ENCODE results near the gene RXFP1. TPM values are rescaled to one million over a fixed set of nuclear protein-coding genes. Genes with fewer than 3 reads are reported as not detected.

The RXFP1 gene
- total RNA-seq: not detected in 2 replicates

DNA sequence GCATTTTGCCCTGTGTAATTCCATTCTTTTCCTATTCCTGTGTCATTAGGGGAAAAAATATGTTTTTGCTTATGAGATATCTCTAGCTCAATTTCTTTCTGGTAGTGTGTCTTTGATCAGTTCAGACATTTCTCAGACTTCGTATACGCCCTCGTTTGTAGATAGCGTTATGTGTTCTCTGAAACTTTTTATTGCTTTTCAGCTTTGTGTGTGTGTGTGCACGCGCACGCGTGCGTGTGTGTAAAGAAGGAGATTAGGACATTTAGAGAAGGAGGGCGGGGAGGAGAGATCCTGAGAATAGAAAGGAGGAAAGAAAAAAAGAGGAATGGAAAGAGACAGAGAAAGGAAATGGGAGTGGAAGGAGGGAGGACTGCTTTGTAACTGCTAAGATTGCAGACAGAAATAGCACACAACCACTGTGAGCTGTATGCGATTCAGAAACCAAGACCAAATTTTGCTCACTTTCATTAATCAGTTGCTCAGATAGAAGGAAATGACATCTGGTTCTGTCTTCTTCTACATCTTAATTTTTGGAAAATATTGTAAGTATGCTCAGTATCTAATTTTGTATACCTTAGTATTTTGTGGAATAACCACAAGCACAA, at the start of gene RXFP1:
Gene RXFP1, plus strand, starts transcription at position 399 of the 605 bp plus-strand sequence. Its CDS starts 95 bp downstream, at position 494.
- H3K4me3 Mint-ChIP-seq (ENCODE audit: low read depth): no peak within 1 kb of the TSS
- no peak for DNase-seq (ENCODE audit: low spot score)
- peaks cover 8% of the 10 kb centered on the region for H3K27me3 Mint-ChIP-seq (ENCODE audit: low read depth)
- no peak within 1 kb of the TSS for H3K27ac Mint-ChIP-seq
- H3K4me1 Mint-ChIP-seq (ENCODE audit: low read depth): no peaks in the 10 kb centered on the region
- H3K9me3 Mint-ChIP-seq: no peaks in the 10 kb centered on the region
- H3K36me3 Mint-ChIP-seq (ENCODE audit: low read depth): no peaks in the 10 kb centered on the region
- intact Hi-C loops (cut with micrococcal nuclease): no loop called here

GRCh38 chr4:158481811-158482210, 39.9 kb upstream of the RXFP1 start:
- H3K4me3 Mint-ChIP-seq (ENCODE audit: low read depth): no peak overlapping the region
- no peaks in the 10 kb centered on the region for H3K9me3 Mint-ChIP-seq
- intact Hi-C loops (cut with micrococcal nuclease): no loop called here
- H3K27ac Mint-ChIP-seq: no peak overlapping the region
- no peak for DNase-seq (ENCODE audit: low spot score)
- H3K27me3 Mint-ChIP-seq (ENCODE audit: low read depth): no peaks in the 10 kb centered on the region
- H3K4me1 Mint-ChIP-seq (ENCODE audit: low read depth): no peaks in the 10 kb centered on the region
- no peaks in the 10 kb centered on the region for H3K36me3 Mint-ChIP-seq (ENCODE audit: low read depth)

DNA sequence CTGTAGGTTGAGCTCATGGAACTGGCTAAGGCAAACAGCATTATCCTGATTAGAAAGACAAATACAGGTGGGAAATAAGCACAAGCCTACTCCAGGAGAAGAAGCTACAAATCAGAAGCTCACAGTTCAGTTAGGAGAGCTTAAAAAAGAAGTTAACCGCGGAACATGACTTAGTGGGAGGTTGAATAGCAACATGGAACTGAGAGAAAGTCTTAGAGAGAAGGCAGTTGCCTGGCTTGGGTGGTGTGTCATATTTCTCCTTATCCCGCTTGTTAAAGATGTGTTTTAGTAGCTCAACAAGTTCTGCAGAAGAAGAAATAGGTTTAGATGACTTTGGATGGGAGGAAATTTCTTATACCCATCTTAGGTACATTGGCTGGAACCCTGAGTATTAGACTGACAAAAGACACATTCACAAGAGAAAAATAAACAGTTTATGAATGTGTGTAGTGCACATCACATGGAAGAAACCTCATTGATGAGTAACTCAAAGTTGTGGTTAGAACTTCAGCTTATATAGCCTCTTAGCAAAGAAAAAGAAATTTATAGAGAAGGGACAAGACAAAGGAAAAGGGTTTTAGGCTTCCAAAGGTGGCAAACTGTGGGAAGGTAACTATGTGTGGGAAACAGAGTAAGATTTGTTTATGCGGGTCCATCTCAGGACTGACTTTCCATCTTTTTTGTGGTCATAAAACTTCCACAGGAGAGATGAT, 37.4 kb upstream of the RXFP1 start:
- Mint-ChIP-seq H3K9me3 (no peaks in the 10 kb centered on the region), H3K36me3 (ENCODE audit: low read depth) (no peaks in the 10 kb centered on the region), H3K27me3 (ENCODE audit: low read depth) (no peaks in the 10 kb centered on the region), H3K27ac (no peak overlapping the region), H3K4me1 (ENCODE audit: low read depth) (no peaks in the 10 kb centered on the region), H3K4me3 (ENCODE audit: low read depth) (no peak overlapping the region)
- no peak for DNase-seq (ENCODE audit: low spot score)
- intact Hi-C loops (cut with micrococcal nuclease): no loop called here

DNA sequence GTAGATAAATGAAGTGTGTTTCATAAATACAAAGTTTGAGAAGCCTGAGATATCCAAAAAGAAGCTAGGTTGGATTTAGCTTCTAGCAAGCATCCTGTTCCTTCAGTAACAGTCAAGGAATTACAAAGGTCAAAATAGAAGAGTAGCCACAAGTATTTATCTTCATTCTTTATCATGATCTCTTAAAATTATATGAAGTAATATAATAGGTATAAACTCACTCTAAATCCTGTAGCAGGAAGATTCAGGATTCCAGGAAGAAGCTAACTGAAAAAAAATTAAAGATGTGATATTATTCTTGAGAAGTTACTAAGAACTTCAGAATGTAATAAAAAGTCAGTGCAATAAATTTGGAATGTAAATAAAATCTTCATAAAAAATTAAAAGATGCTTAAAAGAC, 31.1 kb upstream of the RXFP1 start:
- Mint-ChIP-seq H3K27me3 (ENCODE audit: low read depth) (peaks cover 2% of the 10 kb centered on the region), H3K9me3 (no peaks in the 10 kb centered on the region), H3K27ac (no peak overlapping the region), H3K4me1 (ENCODE audit: low read depth) (no peaks in the 10 kb centered on the region), H3K4me3 (ENCODE audit: low read depth) (no peak overlapping the region), H3K36me3 (ENCODE audit: low read depth) (no peaks in the 10 kb centered on the region)
- intact Hi-C loops (cut with micrococcal nuclease): no loop called here
- no peak for DNase-seq (ENCODE audit: low spot score)

GRCh38 chr4:158492391-158492790, 29.3 kb upstream of the RXFP1 start:
- Mint-ChIP-seq H3K4me3 (ENCODE audit: low read depth) (no peak overlapping the region), H3K4me1 (ENCODE audit: low read depth) (no peaks in the 10 kb centered on the region), H3K9me3 (no peaks in the 10 kb centered on the region), H3K36me3 (ENCODE audit: low read depth) (no peaks in the 10 kb centered on the region), H3K27ac (no peak overlapping the region), H3K27me3 (ENCODE audit: low read depth) (peaks cover 2% of the 10 kb centered on the region)
- intact Hi-C loops (cut with micrococcal nuclease): no loop called here
- no peak for DNase-seq (ENCODE audit: low spot score)

GRCh38 chr4:158496030-158496741, 25.5 kb upstream of the RXFP1 start:
- H3K4me3 Mint-ChIP-seq (ENCODE audit: low read depth): no peak overlapping the region
- no peaks in the 10 kb centered on the region for H3K4me1 Mint-ChIP-seq (ENCODE audit: low read depth)
- peaks cover 2% of the 10 kb centered on the region for H3K27me3 Mint-ChIP-seq (ENCODE audit: low read depth)
- no peaks in the 10 kb centered on the region for H3K9me3 Mint-ChIP-seq
- no peaks in the 10 kb centered on the region for H3K36me3 Mint-ChIP-seq (ENCODE audit: low read depth)
- intact Hi-C loops (cut with micrococcal nuclease): loop anchor here (1.0 kb wide), 2 partner anchors 129 to 707 kb away; no protein-coding TSS in a partner anchor
- H3K27ac Mint-ChIP-seq: no peak overlapping the region
- no peak for DNase-seq (ENCODE audit: low spot score)

GRCh38 chr4:158500054-158500453, 21.6 kb upstream of the RXFP1 start:
- Mint-ChIP-seq H3K4me3 (ENCODE audit: low read depth) (no peak overlapping the region), H3K36me3 (ENCODE audit: low read depth) (no peaks in the 10 kb centered on the region), H3K4me1 (ENCODE audit: low read depth) (no peaks in the 10 kb centered on the region), H3K9me3 (no peaks in the 10 kb centered on the region), H3K27ac (no peak overlapping the region), H3K27me3 (ENCODE audit: low read depth) (no peaks in the 10 kb centered on the region)
- DNase-seq (ENCODE audit: low spot score): no peak
- intact Hi-C loops (cut with micrococcal nuclease): no loop called here

GRCh38 chr4:158513256-158513655, 8.4 kb upstream of the RXFP1 start:
- no peak overlapping the region for H3K27ac Mint-ChIP-seq

GRCh38 chr4:158519226-158519625, 2.5 kb upstream of the RXFP1 start:
- no peak overlapping the region for H3K27ac Mint-ChIP-seq
- H3K27me3 Mint-ChIP-seq (ENCODE audit: low read depth): peaks cover 5% of the 10 kb centered on the region
- DNase-seq (ENCODE audit: low spot score): no peak
- H3K4me1 Mint-ChIP-seq (ENCODE audit: low read depth): no peaks in the 10 kb centered on the region
- intact Hi-C loops (cut with micrococcal nuclease): no loop called here
- H3K4me3 Mint-ChIP-seq (ENCODE audit: low read depth): no peak overlapping the region
- no peaks in the 10 kb centered on the region for H3K9me3 Mint-ChIP-seq
- no peaks in the 10 kb centered on the region for H3K36me3 Mint-ChIP-seq (ENCODE audit: low read depth)

More at GRCh38 chr4:158513256-158513655, 8.4 kb upstream of the RXFP1 start:
- intact Hi-C loops (cut with micrococcal nuclease): no loop called here
- Mint-ChIP-seq H3K9me3 (no peaks in the 10 kb centered on the region), H3K27me3 (ENCODE audit: low read depth) (peaks cover 5% of the 10 kb centered on the region), H3K4me1 (ENCODE audit: low read depth) (no peaks in the 10 kb centered on the region), H3K36me3 (ENCODE audit: low read depth) (no peaks in the 10 kb centered on the region), H3K4me3 (ENCODE audit: low read depth) (no peak overlapping the region)
- no peak for DNase-seq (ENCODE audit: low spot score)

DNA sequence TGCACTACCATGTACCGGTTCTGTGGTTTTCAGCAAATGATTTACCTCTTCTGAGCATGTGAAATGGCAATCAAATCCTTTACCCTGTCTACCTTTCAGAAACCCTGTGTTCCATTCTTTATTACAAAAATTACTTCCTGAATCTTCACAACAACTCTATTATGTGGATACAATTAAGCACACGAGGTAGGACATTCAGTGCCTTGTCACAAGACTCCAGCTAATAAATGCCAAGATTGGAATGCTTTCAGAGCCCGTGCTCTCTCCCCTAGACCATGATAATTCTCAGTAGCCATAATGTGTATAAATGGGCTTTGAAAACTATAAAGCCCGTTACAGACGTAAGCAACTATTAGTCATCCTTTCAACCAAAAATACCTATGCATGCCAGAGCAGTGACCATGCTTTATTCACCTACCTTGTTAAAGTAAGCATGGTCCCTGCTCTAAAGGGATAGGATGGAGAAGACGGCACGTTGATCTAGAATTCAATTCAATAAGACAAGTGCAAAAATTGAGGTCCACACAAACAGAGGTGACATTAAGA, 2.4 kb downstream of the RXFP1 start:
- no peaks in the 10 kb centered on the region for H3K9me3 Mint-ChIP-seq
- H3K27me3 Mint-ChIP-seq (ENCODE audit: low read depth): peaks cover 10% of the 10 kb centered on the region
- no peak for DNase-seq (ENCODE audit: low spot score)
- intact Hi-C loops (cut with micrococcal nuclease): no loop called here
- no peaks in the 10 kb centered on the region for H3K4me1 Mint-ChIP-seq (ENCODE audit: low read depth)
- H3K4me3 Mint-ChIP-seq (ENCODE audit: low read depth): no peak overlapping the region
- H3K27ac Mint-ChIP-seq: no peak overlapping the region
- H3K36me3 Mint-ChIP-seq (ENCODE audit: low read depth): no peaks in the 10 kb centered on the region

- peaks cover 7% of the 10 kb centered on the region for H3K27me3 Mint-ChIP-seq (ENCODE audit: low read depth)
- H3K9me3 Mint-ChIP-seq: no peaks in the 10 kb centered on the region
- intact Hi-C loops (cut with micrococcal nuclease): no loop called here
- H3K36me3 Mint-ChIP-seq (ENCODE audit: low read depth): no peaks in the 10 kb centered on the region
- DNase-seq (ENCODE audit: low spot score): no peak
- no peak overlapping the region for H3K4me3 Mint-ChIP-seq (ENCODE audit: low read depth)
- H3K4me1 Mint-ChIP-seq (ENCODE audit: low read depth): peaks cover 4% of the 10 kb centered on the region
- H3K27ac Mint-ChIP-seq: no peak overlapping the region
These were observed 5.8 kb downstream of the RXFP1 start for GRCh38 chr4:158527516-158527915.

- peaks cover 5% of the 10 kb centered on the region for H3K27me3 Mint-ChIP-seq (ENCODE audit: low read depth)
- intact Hi-C loops (cut with micrococcal nuclease): no loop called here
- H3K36me3 Mint-ChIP-seq (ENCODE audit: low read depth): no peaks in the 10 kb centered on the region
- H3K27ac Mint-ChIP-seq: no peak overlapping the region
- no peak for DNase-seq (ENCODE audit: low spot score)
- peaks cover 4% of the 10 kb centered on the region for H3K4me1 Mint-ChIP-seq (ENCODE audit: low read depth)
- no peak overlapping the region for H3K4me3 Mint-ChIP-seq (ENCODE audit: low read depth)
- H3K9me3 Mint-ChIP-seq: no peaks in the 10 kb centered on the region
These were observed 7.8 kb downstream of the RXFP1 start for GRCh38 chr4:158529505-158529904.

DNA sequence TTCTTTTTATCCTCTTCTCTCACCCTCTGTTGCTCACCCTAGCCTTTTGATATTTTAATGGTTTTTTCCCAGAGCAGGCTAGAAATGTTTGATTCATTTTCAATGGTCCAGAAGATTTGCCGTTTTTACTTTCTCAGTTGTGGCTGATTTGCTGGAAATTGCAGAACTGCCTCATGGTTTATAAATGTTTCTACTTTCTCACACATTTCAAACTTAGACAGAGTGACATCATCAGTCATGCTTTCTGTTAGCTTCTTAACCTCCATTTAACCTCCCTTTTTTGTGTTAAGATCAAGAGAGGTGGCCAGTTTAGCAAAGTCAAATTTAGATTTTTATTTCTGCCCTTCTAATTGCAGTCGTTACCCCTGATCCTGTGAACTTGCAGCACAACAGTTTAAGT, 8.7 kb downstream of the RXFP1 start:
- peaks cover 8% of the 10 kb centered on the region for H3K4me1 Mint-ChIP-seq (ENCODE audit: low read depth)
- no peaks in the 10 kb centered on the region for H3K36me3 Mint-ChIP-seq (ENCODE audit: low read depth)
- peaks cover 2% of the 10 kb centered on the region for H3K27me3 Mint-ChIP-seq (ENCODE audit: low read depth)
- H3K9me3 Mint-ChIP-seq: peaks cover 5% of the 10 kb centered on the region
- no peak overlapping the region for H3K4me3 Mint-ChIP-seq (ENCODE audit: low read depth)
- no peak for DNase-seq (ENCODE audit: low spot score)
- intact Hi-C loops (cut with micrococcal nuclease): no loop called here
- no peak overlapping the region for H3K27ac Mint-ChIP-seq
